K562 (cell line): ENCODE measurements around the gene TEX101.

Experiments used
- EP300 ChIP-seq: IDR thresholded peaks from 2 replicates; pipeline ENCODE4 v1.6.1; 2012; ENCODE audit warnings: low read length, improper control_type of control experiment
- EWSR1 ChIP-seq: fragments of 450-650 bp; IDR thresholded peaks from 2 replicates; pipeline ENCODE4 v1.6.1; 2018; ENCODE audit warnings: borderline replicate concordance, mild to moderate bottlenecking, low read depth, moderate library complexity; ENCODE audit not compliant: partially characterized antibody
- FOS ChIP-seq: IDR thresholded peaks from 3 replicates; pipeline ENCODE4 v1.6.1; 2011; ENCODE audit not compliant: insufficient read length; ENCODE audit errors: extremely low read depth
- FOXA1 ChIP-seq: fragments of 450-650 bp; IDR thresholded peaks from 2 replicates; pipeline ENCODE4 v1.6.1; 2016; ENCODE audit warnings: mild to moderate bottlenecking, borderline replicate concordance
- FOXK1 ChIP-seq: sonication (generic); formaldehyde crosslinking; IDR thresholded peaks from 2 replicates; pipeline ENCODE4 v1.8.0; 2022; ENCODE audit warnings: missing genetic modification reagents, mild to moderate bottlenecking, borderline replicate concordance
- SP1 ChIP-seq: sonication (generic); formaldehyde crosslinking; IDR thresholded peaks from 2 replicates; pipeline ENCODE4 v1.8.1; 2022; ENCODE audit warnings: mild to moderate bottlenecking, missing genetic modification reagents
- TAL1 ChIP-seq: fragments of 450-650 bp; IDR thresholded peaks from 2 replicates; pipeline ENCODE4 v1.6.1; 2016; ENCODE audit warnings: mild to moderate bottlenecking
- TCF7L2 ChIP-seq: fragments of 150-350 bp; IDR thresholded peaks from 2 replicates; pipeline ENCODE4 v1.6.1; 2016; ENCODE audit warnings: low read depth, mild to moderate bottlenecking, low read length, moderate library complexity
- ZNF121 ChIP-seq: sonication (generic); formaldehyde crosslinking; conservative IDR thresholded peaks from 2 replicates; pipeline ENCODE4 v1.8.0; 2022; ENCODE audit warnings: missing genetic modification reagents
- TF ChIP-seq, protein P1 (sequence below), 3 experiments: IDR thresholded peaks in 2 of 3; conservative IDR thresholded peaks in 1 of 3; 2 replicates each; pipeline ENCODE4 v1.5.1; 2011 to 2012; ENCODE audit warnings: low read length in 3 of 3, mild to moderate bottlenecking in 3 of 3, control low read depth in 2 of 3, improper control_type of control experiment in 1 of 3, inconsistent platforms in 1 of 3, low read depth in 1 of 3, mixed read lengths in 1 of 3, moderate library complexity in 1 of 3; ENCODE audit not compliant: insufficient read depth in 2 of 3
- TF ChIP-seq, protein P2 (sequence below), 2 experiments: fragments of 450-650 bp in 1 of 2; sonication (generic) in 1 of 2; formaldehyde crosslinking in 1 of 2; IDR thresholded peaks in 1 of 2; conservative IDR thresholded peaks in 1 of 2; 2 replicates each; pipeline versions ENCODE4 v1.6.1 to v1.8.1; 2016 to 2023; ENCODE audit warnings: mild to moderate bottlenecking in 2 of 2, moderate library complexity in 2 of 2, inconsistent platforms in 1 of 2, missing genetic modification reagents in 1 of 2

DNA sequence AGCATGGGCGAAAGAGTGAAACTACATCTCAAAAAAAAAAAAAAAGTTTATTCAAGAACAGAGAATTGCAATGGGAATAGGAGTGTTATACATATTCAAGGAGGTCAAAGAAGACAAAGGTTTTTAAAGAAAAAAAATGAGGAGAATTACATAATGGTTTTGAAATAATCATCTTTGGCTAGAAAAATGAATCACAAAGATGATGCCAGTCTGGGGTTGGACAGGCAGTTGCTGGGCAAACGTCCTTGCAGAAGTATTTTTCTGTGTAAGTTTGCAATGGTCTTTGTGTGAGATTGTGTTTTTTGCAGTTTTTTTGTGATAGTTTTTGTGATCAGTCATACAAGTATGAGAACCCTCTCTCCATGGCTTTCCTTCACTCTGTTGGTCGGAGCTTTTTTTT is 27.0 kb downstream of the TEX101 start:
- TF ChIP-seq FOXK1 (CRISPR knock-in tag) (no peak), EWSR1 (no peak), EP300 (no peak), TCF7L2 (no peak), FOS (no peak), TAL1 (no peak), FOXA1 (no peak), ZNF121 (CRISPR knock-in tag) (no peak), SP1 (CRISPR knock-in tag) (no peak)
- TF ChIP-seq, protein P1, sequence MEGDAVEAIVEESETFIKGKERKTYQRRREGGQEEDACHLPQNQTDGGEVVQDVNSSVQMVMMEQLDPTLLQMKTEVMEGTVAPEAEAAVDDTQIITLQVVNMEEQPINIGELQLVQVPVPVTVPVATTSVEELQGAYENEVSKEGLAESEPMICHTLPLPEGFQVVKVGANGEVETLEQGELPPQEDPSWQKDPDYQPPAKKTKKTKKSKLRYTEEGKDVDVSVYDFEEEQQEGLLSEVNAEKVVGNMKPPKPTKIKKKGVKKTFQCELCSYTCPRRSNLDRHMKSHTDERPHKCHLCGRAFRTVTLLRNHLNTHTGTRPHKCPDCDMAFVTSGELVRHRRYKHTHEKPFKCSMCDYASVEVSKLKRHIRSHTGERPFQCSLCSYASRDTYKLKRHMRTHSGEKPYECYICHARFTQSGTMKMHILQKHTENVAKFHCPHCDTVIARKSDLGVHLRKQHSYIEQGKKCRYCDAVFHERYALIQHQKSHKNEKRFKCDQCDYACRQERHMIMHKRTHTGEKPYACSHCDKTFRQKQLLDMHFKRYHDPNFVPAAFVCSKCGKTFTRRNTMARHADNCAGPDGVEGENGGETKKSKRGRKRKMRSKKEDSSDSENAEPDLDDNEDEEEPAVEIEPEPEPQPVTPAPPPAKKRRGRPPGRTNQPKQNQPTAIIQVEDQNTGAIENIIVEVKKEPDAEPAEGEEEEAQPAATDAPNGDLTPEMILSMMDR (IDR thresholded peaks at IDR 0.05 in 2 of 3, conservative IDR thresholded peaks at IDR 0.05 in 1 of 3; ENCODE audit: insufficient read depth in 2 of 3, low read depth in 1 of 3, low read length in 3 of 3), result no peak
- TF ChIP-seq, protein P2, sequence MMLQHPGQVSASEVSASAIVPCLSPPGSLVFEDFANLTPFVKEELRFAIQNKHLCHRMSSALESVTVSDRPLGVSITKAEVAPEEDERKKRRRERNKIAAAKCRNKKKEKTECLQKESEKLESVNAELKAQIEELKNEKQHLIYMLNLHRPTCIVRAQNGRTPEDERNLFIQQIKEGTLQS (IDR thresholded peaks at IDR 0.05), result no peak
- TF ChIP-seq, protein P2 (CRISPR knock-in tag; conservative IDR thresholded peaks at IDR 0.05), result no peak
